ENCODE data around the gene TPD52L1.

TPD52L1 gene

DNA sequence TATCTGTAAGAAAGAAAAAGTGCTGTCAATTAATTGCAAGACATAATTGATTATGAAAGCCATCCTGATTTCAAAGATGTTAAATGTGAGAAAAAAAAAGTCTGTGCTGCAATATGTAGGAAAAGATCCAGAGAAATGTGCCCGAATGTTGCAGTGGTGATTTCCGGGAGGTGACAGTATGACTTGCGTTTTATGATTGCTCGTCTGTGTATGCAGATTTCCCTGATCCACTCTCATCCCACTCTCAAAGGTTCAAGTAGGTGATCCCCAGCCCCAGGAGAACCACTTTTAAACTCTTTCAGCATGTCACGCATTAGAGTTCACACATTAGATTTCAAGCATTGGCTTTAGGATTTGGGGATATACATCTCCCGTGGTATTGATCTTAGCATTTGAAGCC is 57.8 kb downstream of the TPD52L1 start (continued):
- TF ChIP-seq, protein P1, sequence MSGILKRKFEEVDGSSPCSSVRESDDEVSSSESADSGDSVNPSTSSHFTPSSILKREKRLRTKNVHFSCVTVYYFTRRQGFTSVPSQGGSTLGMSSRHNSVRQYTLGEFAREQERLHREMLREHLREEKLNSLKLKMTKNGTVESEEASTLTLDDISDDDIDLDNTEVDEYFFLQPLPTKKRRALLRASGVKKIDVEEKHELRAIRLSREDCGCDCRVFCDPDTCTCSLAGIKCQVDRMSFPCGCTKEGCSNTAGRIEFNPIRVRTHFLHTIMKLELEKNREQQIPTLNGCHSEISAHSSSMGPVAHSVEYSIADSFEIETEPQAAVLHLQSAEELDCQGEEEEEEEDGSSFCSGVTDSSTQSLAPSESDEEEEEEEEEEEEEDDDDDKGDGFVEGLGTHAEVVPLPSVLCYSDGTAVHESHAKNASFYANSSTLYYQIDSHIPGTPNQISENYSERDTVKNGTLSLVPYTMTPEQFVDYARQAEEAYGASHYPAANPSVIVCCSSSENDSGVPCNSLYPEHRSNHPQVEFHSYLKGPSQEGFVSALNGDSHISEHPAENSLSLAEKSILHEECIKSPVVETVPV (CRISPR knock-in tag; IDR thresholded peaks at IDR 0.05): no peak

DNA sequence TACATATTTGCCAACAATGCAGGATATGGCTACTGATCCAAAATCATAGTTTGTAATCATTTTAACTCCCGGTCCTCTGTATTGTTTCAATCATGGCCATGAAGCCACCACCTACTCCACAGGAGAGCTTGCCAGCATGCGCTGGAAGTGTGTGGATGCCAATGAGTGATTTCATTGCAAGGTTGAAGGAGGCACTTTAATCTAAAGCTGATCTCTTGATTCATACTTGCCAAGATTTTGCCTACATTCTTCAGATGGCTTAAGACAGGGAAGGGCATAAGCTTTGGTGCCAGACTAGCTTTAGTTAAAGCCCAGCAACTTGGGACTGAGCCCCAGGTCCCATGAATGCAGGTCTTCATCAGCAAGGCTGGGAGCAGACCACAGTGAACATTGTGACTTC is 58.8 kb downstream of the TPD52L1 start:
- TF ChIP-seq, protein P1 (CRISPR knock-in tag; IDR thresholded peaks at IDR 0.05): no peak
- ATAC-seq: peak; percentile 40

DNA sequence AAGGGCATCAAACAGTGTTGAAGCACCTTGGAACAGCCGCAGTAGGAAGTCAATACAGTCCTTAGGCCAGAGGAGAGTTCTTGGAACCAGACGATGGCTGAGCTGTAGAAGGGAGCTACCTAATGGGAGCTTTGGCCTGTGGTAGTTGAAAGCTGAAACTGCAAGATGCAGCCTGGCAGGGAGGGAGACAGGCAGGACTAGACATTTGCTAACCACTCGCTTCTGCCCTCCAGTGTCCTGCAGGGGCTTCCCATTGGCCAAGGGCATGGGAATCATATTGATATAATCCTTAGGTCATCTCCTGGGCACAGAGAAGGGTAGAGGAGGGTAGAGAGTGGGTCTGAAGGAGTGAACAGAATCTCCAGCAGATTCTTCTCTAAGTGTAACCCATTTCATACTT is 60.4 kb downstream of the TPD52L1 start:
- TF ChIP-seq, protein P1 (CRISPR knock-in tag; IDR thresholded peaks at IDR 0.05): no peak
- TF ChIP-seq ZFP3 (CRISPR knock-in tag; IDR thresholded peaks at IDR 0.05) (no peak), ARNTL (CRISPR knock-in tag; IDR thresholded peaks at IDR 0.05; ENCODE audit: borderline replicate concordance, low read depth) (no peak), ISL1 (CRISPR knock-in tag; IDR thresholded peaks at IDR 0.05) (no peak), CSDC2 (CRISPR knock-in tag; IDR thresholded peaks at IDR 0.05) (no peak), ZNF565 (CRISPR knock-in tag; conservative IDR thresholded peaks at IDR 0.05; ENCODE audit: low read depth) (no peak), GLIS3 (CRISPR knock-in tag; IDR thresholded peaks at IDR 0.05) (no peak), RARB (CRISPR knock-in tag; IDR thresholded peaks at IDR 0.05) (no peak), OSR1 (CRISPR knock-in tag; IDR thresholded peaks at IDR 0.05) (no peak)
- TF ChIP-seq, protein P2, sequence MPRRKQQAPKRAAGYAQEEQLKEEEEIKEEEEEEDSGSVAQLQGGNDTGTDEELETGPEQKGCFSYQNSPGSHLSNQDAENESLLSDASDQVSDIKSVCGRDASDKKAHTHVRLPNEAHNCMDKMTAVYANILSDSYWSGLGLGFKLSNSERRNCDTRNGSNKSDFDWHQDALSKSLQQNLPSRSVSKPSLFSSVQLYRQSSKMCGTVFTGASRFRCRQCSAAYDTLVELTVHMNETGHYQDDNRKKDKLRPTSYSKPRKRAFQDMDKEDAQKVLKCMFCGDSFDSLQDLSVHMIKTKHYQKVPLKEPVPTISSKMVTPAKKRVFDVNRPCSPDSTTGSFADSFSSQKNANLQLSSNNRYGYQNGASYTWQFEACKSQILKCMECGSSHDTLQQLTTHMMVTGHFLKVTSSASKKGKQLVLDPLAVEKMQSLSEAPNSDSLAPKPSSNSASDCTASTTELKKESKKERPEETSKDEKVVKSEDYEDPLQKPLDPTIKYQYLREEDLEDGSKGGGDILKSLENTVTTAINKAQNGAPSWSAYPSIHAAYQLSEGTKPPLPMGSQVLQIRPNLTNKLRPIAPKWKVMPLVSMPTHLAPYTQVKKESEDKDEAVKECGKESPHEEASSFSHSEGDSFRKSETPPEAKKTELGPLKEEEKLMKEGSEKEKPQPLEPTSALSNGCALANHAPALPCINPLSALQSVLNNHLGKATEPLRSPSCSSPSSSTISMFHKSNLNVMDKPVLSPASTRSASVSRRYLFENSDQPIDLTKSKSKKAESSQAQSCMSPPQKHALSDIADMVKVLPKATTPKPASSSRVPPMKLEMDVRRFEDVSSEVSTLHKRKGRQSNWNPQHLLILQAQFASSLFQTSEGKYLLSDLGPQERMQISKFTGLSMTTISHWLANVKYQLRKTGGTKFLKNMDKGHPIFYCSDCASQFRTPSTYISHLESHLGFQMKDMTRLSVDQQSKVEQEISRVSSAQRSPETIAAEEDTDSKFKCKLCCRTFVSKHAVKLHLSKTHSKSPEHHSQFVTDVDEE (CRISPR knock-in tag; IDR thresholded peaks at IDR 0.05): no peak
- peak; percentile 38; the same call in 2 of the 3 replicates for ATAC-seq

DNA sequence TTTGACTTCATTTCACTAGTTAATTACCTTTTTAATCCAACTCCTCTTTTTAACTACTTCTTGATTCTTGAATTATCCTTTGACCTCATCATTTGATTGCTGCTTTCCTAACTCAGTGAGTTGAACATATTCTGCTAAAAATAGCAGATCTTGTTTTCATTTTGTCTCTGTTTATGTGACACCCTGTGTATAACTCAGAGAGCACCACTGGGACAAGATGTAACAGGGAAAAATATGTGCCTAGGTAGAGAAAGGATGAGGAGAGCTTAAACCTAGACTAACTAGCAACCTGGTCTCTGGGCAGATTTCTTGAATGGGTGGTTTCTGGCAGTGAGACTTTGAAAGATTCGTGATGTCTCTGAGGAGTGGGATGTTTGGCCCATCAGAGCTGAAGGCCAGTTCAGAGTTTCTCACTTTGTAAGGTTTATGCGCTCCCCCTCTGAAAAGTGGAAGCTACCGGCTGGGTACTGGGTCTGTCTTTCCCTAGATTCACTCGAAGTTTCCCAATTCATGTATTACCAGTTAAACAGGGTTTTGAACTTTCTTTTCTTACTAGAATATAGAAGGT is 61.8 kb downstream of the TPD52L1 start:
- ATAC-seq: no peak
- TF ChIP-seq TCF4 (CRISPR knock-in tag; IDR thresholded peaks at IDR 0.05; ENCODE audit: borderline replicate concordance): no peak
- TF ChIP-seq ZFP3 (CRISPR knock-in tag; IDR thresholded peaks at IDR 0.05): no peak
- no peak for TF ChIP-seq ZNF8 (CRISPR knock-in tag; IDR thresholded peaks at IDR 0.05)
- TF ChIP-seq, protein P1 (CRISPR knock-in tag; IDR thresholded peaks at IDR 0.05): no peak
- no peak for TF ChIP-seq ARNTL (CRISPR knock-in tag; IDR thresholded peaks at IDR 0.05; ENCODE audit: borderline replicate concordance, low read depth)
- TF ChIP-seq RARB (CRISPR knock-in tag; IDR thresholded peaks at IDR 0.05): no peak
- TF ChIP-seq ISL1 (CRISPR knock-in tag; IDR thresholded peaks at IDR 0.05): no peak
- TF ChIP-seq, protein P3, sequence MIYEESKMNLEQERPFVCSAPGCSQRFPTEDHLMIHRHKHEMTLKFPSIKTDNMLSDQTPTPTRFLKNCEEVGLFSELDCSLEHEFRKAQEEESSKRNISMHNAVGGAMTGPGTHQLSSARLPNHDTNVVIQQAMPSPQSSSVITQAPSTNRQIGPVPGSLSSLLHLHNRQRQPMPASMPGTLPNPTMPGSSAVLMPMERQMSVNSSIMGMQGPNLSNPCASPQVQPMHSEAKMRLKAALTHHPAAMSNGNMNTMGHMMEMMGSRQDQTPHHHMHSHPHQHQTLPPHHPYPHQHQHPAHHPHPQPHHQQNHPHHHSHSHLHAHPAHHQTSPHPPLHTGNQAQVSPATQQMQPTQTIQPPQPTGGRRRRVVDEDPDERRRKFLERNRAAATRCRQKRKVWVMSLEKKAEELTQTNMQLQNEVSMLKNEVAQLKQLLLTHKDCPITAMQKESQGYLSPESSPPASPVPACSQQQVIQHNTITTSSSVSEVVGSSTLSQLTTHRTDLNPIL (CRISPR knock-in tag; IDR thresholded peaks at IDR 0.05; ENCODE audit: low read depth): no peak
- TF ChIP-seq ZC3H10 (CRISPR knock-in tag; IDR thresholded peaks at IDR 0.05): no peak
- no peak for TF ChIP-seq ZNF70 (CRISPR knock-in tag; IDR thresholded peaks at IDR 0.05)
- TF ChIP-seq, protein P4, sequence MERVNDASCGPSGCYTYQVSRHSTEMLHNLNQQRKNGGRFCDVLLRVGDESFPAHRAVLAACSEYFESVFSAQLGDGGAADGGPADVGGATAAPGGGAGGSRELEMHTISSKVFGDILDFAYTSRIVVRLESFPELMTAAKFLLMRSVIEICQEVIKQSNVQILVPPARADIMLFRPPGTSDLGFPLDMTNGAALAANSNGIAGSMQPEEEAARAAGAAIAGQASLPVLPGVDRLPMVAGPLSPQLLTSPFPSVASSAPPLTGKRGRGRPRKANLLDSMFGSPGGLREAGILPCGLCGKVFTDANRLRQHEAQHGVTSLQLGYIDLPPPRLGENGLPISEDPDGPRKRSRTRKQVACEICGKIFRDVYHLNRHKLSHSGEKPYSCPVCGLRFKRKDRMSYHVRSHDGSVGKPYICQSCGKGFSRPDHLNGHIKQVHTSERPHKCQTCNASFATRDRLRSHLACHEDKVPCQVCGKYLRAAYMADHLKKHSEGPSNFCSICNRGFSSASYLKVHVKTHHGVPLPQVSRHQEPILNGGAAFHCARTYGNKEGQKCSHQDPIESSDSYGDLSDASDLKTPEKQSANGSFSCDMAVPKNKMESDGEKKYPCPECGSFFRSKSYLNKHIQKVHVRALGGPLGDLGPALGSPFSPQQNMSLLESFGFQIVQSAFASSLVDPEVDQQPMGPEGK (CRISPR knock-in tag; IDR thresholded peaks at IDR 0.05; ENCODE audit: borderline replicate concordance): no peak
- no peak for TF ChIP-seq SNAI2 (CRISPR knock-in tag; IDR thresholded peaks at IDR 0.05)
- TF ChIP-seq PPARA (CRISPR knock-in tag; IDR thresholded peaks at IDR 0.05; ENCODE audit: borderline replicate concordance): no peak
- TF ChIP-seq, protein P2 (CRISPR knock-in tag; IDR thresholded peaks at IDR 0.05): no peak

All from SK-N-SH treated with all-trans-retinoic acid at 6 μM for 48 hours (cell line).